Measurements from ENCODE around the gene CCL11. TPM values are rescaled to one million over a fixed set of nuclear protein-coding genes. Genes with fewer than 3 reads are reported as not detected.
A peak's percentile ranks its signal among the peaks of the same experiment; 100 is the strongest.

Gene CCL11
- 0.28 TPM for total RNA-seq

DNA sequence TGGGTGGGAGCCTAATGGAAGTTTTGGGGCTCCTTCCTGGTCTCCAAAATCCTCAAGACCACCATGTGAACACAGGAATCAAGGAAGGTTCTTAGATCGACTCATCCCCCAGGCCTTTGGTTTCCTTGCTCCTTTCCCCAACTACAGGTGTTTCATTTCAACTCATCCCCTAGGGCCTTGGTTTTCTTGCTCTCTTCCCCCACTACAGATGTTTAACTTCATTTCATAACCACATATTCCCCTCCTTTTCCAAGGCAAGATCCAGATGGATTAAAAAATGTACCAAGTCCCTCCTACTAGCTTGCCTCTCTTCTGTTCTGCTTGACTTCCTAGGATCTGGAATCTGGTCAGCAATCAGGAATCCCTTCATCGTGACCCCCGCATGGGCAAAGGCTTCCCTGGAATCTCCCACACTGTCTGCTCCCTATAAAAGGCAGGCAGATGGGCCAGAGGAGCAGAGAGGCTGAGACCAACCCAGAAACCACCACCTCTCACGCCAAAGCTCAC lies at the start of gene CCL11:
Gene CCL11 (plus strand): TSS at position 457 of the 507 bp plus-strand sequence. CDS start 67 bp downstream, outside the sequence.
- no peak for ATAC-seq

- no peak for ATAC-seq
Measured at GRCh38 chr17:34236281-34236892, 49.2 kb upstream of the CCL11 start.

DNA sequence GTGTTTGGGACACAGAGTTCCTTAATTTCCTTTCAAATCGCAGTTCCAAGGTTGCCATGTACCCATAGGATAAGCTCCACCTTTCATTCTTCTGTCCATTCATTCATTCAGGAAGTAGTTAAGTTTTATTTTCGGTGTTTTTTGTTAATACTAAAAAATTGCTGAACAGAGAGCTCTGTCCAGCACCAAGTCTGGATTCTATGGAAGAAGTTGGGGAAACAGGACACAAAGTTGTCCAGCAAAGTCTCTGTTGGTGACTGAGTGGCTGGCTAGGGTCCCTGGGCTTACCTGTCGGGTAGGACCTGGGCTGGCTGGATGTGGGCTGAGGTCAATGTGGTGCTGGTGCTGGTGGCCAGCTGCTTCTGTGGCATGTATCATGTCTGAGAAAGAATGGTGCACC lies 48.1 kb upstream of the CCL11 start:
- ATAC-seq, result no peak

DNA sequence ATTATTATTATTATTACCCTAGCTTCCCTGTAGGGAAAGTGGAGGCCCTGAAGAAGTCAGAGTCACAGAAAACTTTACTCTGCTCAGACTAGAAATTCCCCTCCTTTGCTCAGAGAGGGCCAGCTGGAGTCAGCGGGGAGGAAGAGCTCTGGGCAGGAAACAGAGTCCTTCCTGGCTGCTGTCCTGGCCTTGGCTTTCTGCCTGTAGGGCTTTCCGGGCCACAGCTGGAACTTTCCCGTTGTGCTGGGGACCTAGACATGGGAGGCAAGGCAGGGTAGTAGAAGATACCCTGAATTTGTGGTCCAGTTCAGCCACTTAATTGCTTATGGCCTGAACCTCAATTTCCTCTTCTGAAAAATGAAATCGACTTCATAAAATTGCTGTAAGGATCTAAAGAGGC lies 44.5 kb upstream of the CCL11 start:
- ATAC-seq, result no peak

DNA sequence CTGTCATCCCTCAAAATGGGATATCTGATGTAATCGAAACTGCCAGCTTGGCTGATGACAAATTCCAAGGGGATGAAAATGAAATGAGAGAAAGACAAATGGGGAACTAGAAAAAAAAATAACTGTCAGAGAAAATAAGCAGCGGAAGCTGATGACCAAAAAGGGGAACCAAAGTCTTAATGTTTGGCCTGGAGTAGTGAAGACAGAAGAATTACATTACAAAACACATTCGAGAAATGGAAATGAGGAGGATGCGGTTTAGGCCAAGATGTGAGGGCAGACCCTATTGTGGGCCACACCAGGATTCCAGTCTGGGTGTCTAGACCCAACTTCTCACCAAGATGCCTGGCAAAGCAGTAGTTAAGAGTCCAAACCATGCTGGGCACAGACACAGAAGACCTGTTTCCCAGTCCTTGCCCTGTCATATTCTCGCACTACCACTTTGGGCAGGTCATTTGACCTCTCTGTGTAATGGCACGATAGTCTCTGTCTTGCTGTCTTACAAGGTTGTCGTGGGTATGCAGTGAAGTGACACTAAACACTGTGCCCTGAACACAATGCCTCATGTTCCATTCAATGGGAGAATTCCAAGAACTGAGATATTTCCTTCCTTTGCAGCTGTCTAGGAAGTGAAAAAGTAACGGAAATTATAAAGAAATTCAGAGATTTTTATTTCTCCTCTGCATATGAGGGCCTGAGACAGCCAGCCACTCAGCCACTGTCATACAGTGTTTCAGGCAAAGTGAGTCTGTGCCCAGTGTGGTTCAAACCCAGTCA lies 42.8 kb upstream of the CCL11 start:
- ATAC-seq, result no peak

GRCh38 chr17:34243364-34244320 lies 41.9 kb upstream of the CCL11 start:
- ATAC-seq, result no peak

GRCh38 chr17:34245351-34245905 lies 40.1 kb upstream of the CCL11 start:
- no peak for ATAC-seq

DNA sequence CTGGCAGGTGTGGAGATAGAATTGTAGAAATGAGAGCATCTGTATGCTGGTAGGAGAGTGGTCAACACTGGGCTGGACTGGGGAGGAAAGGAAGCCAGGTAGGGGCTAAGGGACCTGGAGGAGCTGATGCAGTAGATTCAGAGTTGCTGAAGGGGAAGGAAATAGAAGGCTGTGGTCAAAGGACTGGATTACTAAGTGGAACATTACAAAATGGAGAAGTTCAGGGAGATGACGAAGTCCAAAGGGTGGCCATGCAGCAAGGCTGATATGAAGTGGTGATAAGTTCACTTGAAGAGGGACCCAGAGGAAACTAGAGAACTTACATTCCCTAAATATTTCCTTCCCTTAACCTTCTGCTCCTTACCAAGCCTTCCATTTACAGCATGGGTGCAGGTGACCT lies 39.1 kb upstream of the CCL11 start:
- no peak for ATAC-seq

DNA sequence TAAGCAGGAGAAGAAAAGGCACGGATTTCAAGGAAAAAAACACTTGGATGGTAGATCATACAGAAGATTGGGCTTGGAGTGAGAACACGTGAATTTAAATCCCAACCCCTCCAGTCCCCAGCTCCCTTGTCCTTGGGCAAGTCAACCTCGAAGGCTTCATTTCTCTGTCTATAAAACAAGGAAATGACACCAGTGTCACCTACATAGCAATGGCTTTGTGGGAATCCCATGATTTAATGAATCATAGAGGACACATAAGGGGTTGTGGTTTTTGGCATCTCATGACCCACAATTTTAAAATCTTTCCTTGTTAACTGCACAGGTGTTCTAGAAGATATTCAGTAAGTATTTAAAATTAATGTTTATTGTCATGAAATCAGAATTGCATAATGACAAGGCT lies 38.7 kb upstream of the CCL11 start:
- no peak for ATAC-seq

DNA sequence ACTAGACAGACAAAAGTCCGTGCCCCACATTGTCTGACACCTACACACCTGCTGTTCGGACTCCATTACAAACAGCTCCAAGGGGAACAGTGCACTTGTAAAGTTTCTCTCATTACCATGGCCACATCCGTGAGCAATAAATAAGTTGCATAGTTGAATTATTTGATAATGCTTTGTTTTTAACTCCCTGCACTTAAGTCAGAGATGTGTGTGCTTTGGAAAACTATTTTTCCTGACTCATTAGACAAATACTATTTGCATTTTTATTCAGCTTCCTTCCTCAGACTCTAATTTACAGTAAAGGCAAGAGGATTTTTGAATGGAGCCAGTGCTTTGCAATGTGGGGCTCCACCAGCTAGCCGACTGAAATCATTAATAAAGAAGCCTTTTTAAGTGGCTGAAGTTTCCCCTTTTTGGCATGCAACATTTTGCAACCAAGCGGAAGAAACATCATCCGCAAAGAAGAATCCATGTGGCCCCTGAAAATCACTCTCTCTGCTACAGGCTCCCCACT lies 37.0 kb upstream of the CCL11 start:
- no peak for ATAC-seq

DNA sequence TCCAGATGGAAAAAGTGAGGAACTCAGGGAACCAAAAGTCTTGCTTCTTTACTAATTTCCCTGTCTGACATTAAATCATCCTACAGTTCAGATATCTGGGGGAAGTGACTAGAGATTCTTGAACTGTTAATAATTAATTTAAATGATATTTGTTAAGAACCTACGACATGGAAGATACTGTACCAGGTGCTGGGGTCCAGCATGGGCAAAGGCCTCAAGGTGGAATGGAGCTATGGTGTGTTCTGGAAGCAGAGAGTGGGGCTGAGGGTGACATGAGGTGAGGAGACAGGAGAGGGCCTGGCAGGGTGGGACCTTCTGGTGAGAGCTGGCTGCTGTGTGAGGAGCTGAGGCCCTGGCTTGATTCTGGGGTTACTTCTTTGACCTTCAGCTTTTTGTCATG lies 36.5 kb upstream of the CCL11 start:
- ATAC-seq, result no peak

DNA sequence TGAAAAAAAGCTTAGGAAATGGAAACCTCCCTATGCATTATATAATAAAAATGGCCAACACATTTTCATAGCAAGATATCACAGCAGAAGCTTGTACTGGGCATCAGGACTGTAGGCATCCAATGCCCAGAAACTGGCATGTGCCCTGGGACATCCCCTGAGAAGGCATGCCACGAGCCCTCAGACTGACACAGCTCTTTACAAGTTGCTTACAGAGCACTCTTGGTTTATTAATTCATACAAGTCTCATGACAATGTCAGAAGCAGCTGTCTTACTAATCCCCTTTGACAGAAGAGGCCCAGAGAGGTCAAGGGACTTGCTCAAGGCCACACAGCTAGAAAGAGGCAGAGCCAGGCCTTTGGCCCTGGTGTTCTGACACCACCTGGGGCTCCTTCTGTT lies 36.1 kb upstream of the CCL11 start:
- no peak for ATAC-seq

DNA sequence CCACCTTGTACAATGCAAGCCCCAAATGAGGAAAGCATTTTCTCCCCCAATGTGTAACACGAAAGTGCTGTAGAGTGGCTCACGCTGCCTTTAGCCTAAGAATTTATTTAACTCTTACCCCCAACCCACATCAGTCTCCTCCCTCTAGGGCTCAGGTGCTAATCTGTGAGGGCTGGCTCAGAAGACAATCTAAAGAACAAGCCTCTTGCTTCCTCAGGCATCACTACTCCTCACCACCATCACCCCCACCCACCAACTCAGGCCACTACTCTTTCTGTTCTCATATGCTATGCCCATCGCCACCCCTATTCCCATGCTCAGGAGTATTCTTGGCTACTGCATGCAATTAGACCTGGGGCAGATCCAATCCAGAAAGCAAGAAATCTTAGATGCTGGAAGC lies 34.4 kb upstream of the CCL11 start:
- ATAC-seq, result no peak

- ATAC-seq, result peak; percentile 6
Measured at GRCh38 chr17:34252095-34252443, 33.5 kb upstream of the CCL11 start.

GRCh38 chr17:34252444-34253138 lies 33.0 kb upstream of the CCL11 start:
- peak; percentile 47 for ATAC-seq

GRCh38 chr17:34253139-34253525 lies 32.4 kb upstream of the CCL11 start:
- ATAC-seq, result no peak

- no peak for ATAC-seq
Measured at GRCh38 chr17:34254146-34254545, 31.4 kb upstream of the CCL11 start.

DNA sequence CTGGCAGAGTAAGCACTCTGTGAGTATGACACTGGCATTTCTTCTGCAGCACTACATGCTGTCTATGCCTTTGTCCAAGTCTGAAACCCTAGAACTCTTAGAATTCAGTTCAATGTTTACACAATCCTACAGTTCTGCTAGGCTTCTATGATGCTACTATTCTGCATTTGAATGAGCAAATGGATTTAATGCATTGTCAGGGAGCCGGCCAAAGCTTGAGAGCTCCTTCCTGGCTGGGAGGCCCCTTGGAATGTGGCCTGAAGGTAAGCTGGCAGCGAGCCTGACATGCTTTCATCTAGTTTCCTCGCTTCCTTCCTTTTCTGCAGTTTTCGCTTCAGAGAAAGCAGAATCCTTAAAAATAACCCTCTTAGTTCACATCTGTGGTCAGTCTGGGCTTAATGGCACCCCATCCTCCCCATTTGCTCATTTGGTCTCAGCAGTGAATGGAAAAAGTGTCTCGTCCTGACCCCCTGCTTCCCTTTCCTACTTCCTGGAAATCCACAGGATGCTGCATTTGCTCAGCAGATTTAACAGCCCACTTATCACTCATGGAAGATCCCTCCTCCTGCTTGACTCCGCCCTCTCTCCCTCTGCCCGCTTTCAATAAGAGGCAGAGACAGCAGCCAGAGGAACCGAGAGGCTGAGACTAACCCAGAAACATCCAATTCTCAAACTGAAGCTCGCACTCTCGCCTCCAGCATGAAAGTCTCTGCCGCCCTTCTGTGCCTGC lies 30.7 kb upstream of the CCL11 start, which contains the start of gene CCL2:
Gene CCL2 (plus strand): TSS at position 635 of the 730 bp plus-strand sequence. CDS start 65 bp downstream, at position 700.
- no peak for ATAC-seq

- no peak for ATAC-seq
Measured at GRCh38 chr17:34255381-34255732, 30.2 kb upstream of the CCL11 start.

- ATAC-seq, result no peak
Measured at GRCh38 chr17:34255841-34256240, 29.7 kb upstream of the CCL11 start.

DNA sequence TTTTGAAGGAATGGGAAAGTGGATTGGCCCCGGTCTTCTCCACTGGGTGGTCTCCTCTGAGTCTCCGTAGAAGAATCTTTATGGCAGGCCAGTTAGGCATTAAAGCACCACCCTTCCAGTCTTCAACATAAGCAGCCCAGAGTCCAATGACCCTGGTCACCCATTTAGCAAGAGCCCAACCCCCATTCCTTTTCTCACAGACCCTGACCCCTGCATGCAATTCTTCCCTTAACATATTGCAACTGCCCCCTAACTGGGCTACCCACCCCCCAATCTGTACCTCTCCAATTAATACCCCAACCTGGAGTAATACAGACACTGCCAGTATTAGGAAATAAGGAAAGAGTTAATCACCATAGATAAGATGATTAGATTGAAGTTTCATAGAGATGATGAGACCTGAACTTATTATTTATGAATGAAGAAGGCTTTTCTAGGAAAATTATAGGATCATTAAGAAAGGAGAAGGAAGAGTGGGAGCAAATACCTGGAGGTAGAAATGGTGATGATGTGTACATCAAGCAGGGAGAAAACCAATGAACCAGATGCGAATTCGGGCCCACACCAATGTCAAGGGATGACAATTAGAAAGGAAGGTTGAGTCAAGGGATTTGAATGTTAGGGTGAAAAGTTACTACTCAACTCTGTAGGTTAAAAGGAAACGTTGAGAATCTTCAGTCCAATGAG lies 28.1 kb upstream of the CCL11 start:
- no peak for ATAC-seq

Measured in esophagus mucosa (tissue), 1 donor.